HEK293 (cell line): ENCODE data around the gene KCNJ11.

Source experiments
- CTCF ChIA-PET: fragments of 350-600 bp; formaldehyde crosslinking; extraction: SDS; loops from one replicate; lab custom pipeline; 2021; ENCODE audit warnings: antibody characterized with exemption; lab: Yijun Ruan, JAX
- POLR2A ChIA-PET: fragments of 300-600 bp; formaldehyde crosslinking; extraction: SDS; loops from one replicate; lab custom pipeline; 2020; ENCODE audit warnings: antibody characterized with exemption, inconsistent platforms; lab: Yijun Ruan, JAX
- H3K27ac ChIP-seq: fragments of 200-500 bp; sonication (Bioruptor generic); 2 replicates; pipeline ENCODE4 v1.5.1; 2014; ENCODE audit warnings: low read depth, low read length, control low read depth, inconsistent platforms; ENCODE audit errors: extremely low read depth
- H3K36me3 ChIP-seq, 2 experiments: fragments of 200-500 bp in 1 of 2; sonication (Bioruptor generic) in 1 of 2; 1 replicate in 1 of 2; 2 replicates in 1 of 2; pipeline ENCODE4 v1.5.1; 2014 to 2017; ENCODE audit warnings: inconsistent platforms in 2 of 2, low read length in 2 of 2; ENCODE audit not compliant: control insufficient read depth in 2 of 2, insufficient read depth in 1 of 2
- H3K4me1 ChIP-seq: fragments of 200-500 bp; sonication (Bioruptor generic); 2 replicates; pipeline ENCODE4 v1.5.1; 2014; ENCODE audit warnings: mild to moderate bottlenecking, low read length, inconsistent platforms; ENCODE audit not compliant: control insufficient read depth, insufficient read depth
- H3K4me3 ChIP-seq: 2 replicates; pipeline ENCODE4 v1.5.1; 2011; ENCODE audit warnings: low read depth, mild to moderate bottlenecking, control low read depth, low read length, moderate library complexity
- H3K9me3 ChIP-seq: fragments of 200-500 bp; sonication (Bioruptor generic); 2 replicates; pipeline ENCODE4 v1.5.1; 2014; ENCODE audit warnings: low read depth, low read length, inconsistent platforms; ENCODE audit not compliant: control insufficient read depth, insufficient read depth
- KLF17 ChIP-seq: fragments of 450-650 bp; formaldehyde crosslinking; IDR thresholded peaks from 2 replicates; pipeline ENCODE4 v1.5.1; 2016; ENCODE audit warnings: missing biosample characterization, missing genetic modification characterization
- PRDM1 ChIP-seq: fragments of 450-650 bp; formaldehyde crosslinking; IDR thresholded peaks from 2 replicates; pipeline ENCODE4; 2016; ENCODE audit warnings: missing biosample characterization, missing genetic modification characterization
- PRDM2 ChIP-seq: fragments of 450-650 bp; formaldehyde crosslinking; IDR thresholded peaks from 2 replicates; pipeline ENCODE4 v1.5.1; 2016; ENCODE audit warnings: missing biosample characterization, missing genetic modification characterization, borderline replicate concordance
- SP2 ChIP-seq: fragments of 450-650 bp; formaldehyde crosslinking; IDR thresholded peaks from 2 replicates; pipeline ENCODE4 v1.5.1; 2016; ENCODE audit warnings: missing biosample characterization, missing genetic modification characterization
- TRIM28 ChIP-seq: IDR thresholded peaks from 2 replicates; pipeline ENCODE4 v1.6.1; 2011; ENCODE audit warnings: low read length, control low read depth, borderline replicate concordance
- ZBTB17 ChIP-seq: fragments of 450-650 bp; formaldehyde crosslinking; IDR thresholded peaks from 2 replicates; pipeline ENCODE4 v1.5.1; 2016; ENCODE audit warnings: missing biosample characterization, missing genetic modification characterization
- ZBTB21 ChIP-seq: fragments of 450-650 bp; formaldehyde crosslinking; IDR thresholded peaks from 2 replicates; pipeline ENCODE4 v1.5.1; 2017; ENCODE audit warnings: missing biosample characterization, missing genetic modification characterization
- ZBTB44 ChIP-seq: fragments of 450-650 bp; IDR thresholded peaks from 2 replicates; pipeline ENCODE4 v1.5.1; 2018; ENCODE audit warnings: missing biosample characterization, mild to moderate bottlenecking, missing genetic modification characterization
- ZNF174 ChIP-seq: fragments of 450-650 bp; formaldehyde crosslinking; IDR thresholded peaks from 2 replicates; pipeline ENCODE4 v1.5.0; 2017; ENCODE audit warnings: missing biosample characterization, mild to moderate bottlenecking, missing genetic modification characterization
- ZNF202 ChIP-seq: fragments of 450-650 bp; formaldehyde crosslinking; IDR thresholded peaks from 2 replicates; pipeline ENCODE4 v1.5.1; 2016; ENCODE audit warnings: missing biosample characterization, missing genetic modification characterization, borderline replicate concordance
- ZNF223 ChIP-seq: fragments of 450-650 bp; formaldehyde crosslinking; IDR thresholded peaks from 2 replicates; pipeline ENCODE4 v1.5.1; 2016; ENCODE audit warnings: missing biosample characterization, missing genetic modification characterization
- ZNF513 ChIP-seq: fragments of 450-650 bp; IDR thresholded peaks from 2 replicates; pipeline ENCODE4 v1.5.1; 2018; ENCODE audit warnings: missing biosample characterization, missing genetic modification characterization
- ZNF514 ChIP-seq: fragments of 450-650 bp; formaldehyde crosslinking; IDR thresholded peaks from 2 replicates; pipeline ENCODE4 v1.5.1; 2016; ENCODE audit warnings: missing biosample characterization, missing genetic modification characterization
- ZNF623 ChIP-seq: fragments of 450-650 bp; formaldehyde crosslinking; IDR thresholded peaks from 2 replicates; pipeline ENCODE4 v1.5.1; 2016; ENCODE audit warnings: missing biosample characterization, missing genetic modification characterization
- ZNF707 ChIP-seq: fragments of 450-650 bp; formaldehyde crosslinking; IDR thresholded peaks from 2 replicates; pipeline ENCODE4 v1.5.1; 2016; ENCODE audit warnings: missing biosample characterization, missing genetic modification characterization
- ZNF776 ChIP-seq: fragments of 450-650 bp; formaldehyde crosslinking; IDR thresholded peaks from 2 replicates; pipeline ENCODE4 v1.5.0; 2017; ENCODE audit warnings: missing biosample characterization, missing genetic modification characterization, borderline replicate concordance
- ZNF843 ChIP-seq: fragments of 450-650 bp; formaldehyde crosslinking; IDR thresholded peaks from 2 replicates; pipeline ENCODE4 v1.5.1; 2016; ENCODE audit warnings: missing biosample characterization, missing genetic modification characterization
- ZSCAN18 ChIP-seq: fragments of 450-650 bp; formaldehyde crosslinking; IDR thresholded peaks from 2 replicates; pipeline ENCODE4 v1.5.1; 2016; ENCODE audit warnings: missing biosample characterization, missing genetic modification characterization

KCNJ11 gene

GRCh38 chr11:17381156-17381555, 7.3 kb downstream of the KCNJ11 start:
- TF ChIP-seq ZNF513 (tag by site-specific recombination): no peak
- no peak for TF ChIP-seq ZNF843
- TF ChIP-seq ZNF223: no peak
- TF ChIP-seq ZNF623 (tag by site-specific recombination): no peak
- no peak for TF ChIP-seq ZBTB44 (tag by site-specific recombination)
- TF ChIP-seq ZBTB21 (tag by site-specific recombination): no peak
- no peak for TF ChIP-seq KLF17 (tag by site-specific recombination)
- TF ChIP-seq ZBTB17 (tag by site-specific recombination): no peak
- TF ChIP-seq ZNF174: no peak
- no peak for TF ChIP-seq ZSCAN18 (tag by site-specific recombination)
- TF ChIP-seq ZNF202 (tag by site-specific recombination): no peak
- no peak for TF ChIP-seq SP2 (tag by site-specific recombination)
- TF ChIP-seq ZNF776 (tag by site-specific recombination): no peak
- TF ChIP-seq ZNF514 (tag by site-specific recombination): no peak
- no peak for TF ChIP-seq TRIM28
- no peak for TF ChIP-seq PRDM1
- no peak for TF ChIP-seq ZNF707 (tag by site-specific recombination)
- TF ChIP-seq PRDM2 (tag by site-specific recombination): no peak
- Histone ChIP-seq H3K36me3 (peaks cover 0 to 46% of the 10 kb centered on the region in 2 experiments; a peak in 2 of 3 replicates), H3K9me3 (no peaks in the 10 kb centered on the region), H3K4me3 (no peak overlapping the region), H3K4me1 (no peaks in the 10 kb centered on the region), H3K27ac (no peak overlapping the region)
- ChIA-PET POLR2A (no interaction called here), CTCF (interaction anchor here (0.6 to 12.3 kb wide), 6 partner anchors 10 to 148 kb away, joined by 3 to 318 read pairs (median 18); no protein-coding TSS in a partner anchor)
